PC-9 (cell line): Measurements from ENCODE around the gene VANGL1. TPM values are rescaled to one million over a fixed set of nuclear protein-coding genes. Genes with fewer than 3 reads are reported as not detected.

Experiments
- BruUV-seq: library from RNA; stranded (reverse); fragments of 400-500 nt; replicated peaks from 2 replicates; lab custom pipeline; 2021; lab: Mats Ljungman, UMichigan
- CTCF ChIA-PET: fragments of 300-600 bp; sonication (Branson Sonifier 250); formaldehyde crosslinking; loops from one replicate; lab custom pipeline; 2022; ENCODE audit warnings: antibody characterized with exemption; lab: Charles Lee
- POLR2A ChIA-PET: fragments of 300-600 bp; sonication (Branson Sonifier 250); formaldehyde crosslinking; loops from one replicate; lab custom pipeline; 2022; ENCODE audit warnings: antibody characterized with exemption; ENCODE audit not compliant: unreplicated experiment; lab: Charles Lee
- DNase-seq, 2 experiments: peaks; one replicate each; pipeline versions ENCODE4 v3.0.0 to v3.0.0-alpha.2; 2015 to 2022; ENCODE audit warnings: mixed read lengths in 1 of 2
- H2AFZ ChIP-seq: fragments of 200-600 bp; sonication (generic); 2 replicates; pipeline ENCODE4 v1.8.1; 2017; ENCODE audit warnings: antibody characterized with exemption
- H3F3A ChIP-seq: fragments of 200-600 bp; sonication (generic); 2 replicates; pipeline ENCODE4 v1.8.1; 2017; ENCODE audit warnings: antibody characterized with exemption, mild to moderate bottlenecking, low read depth; ENCODE audit not compliant: insufficient read depth
- H3K27ac ChIP-seq: fragments of 200-600 bp; sonication (generic); 2 replicates; pipeline ENCODE4 v1.6.1; 2016; ENCODE audit warnings: mixed run types
- H3K27me3 ChIP-seq: fragments of 200-600 bp; sonication (generic); 2 replicates; pipeline ENCODE4 v1.6.1; 2016; ENCODE audit warnings: low read depth, mixed run types; ENCODE audit not compliant: insufficient read depth
- H3K36me3 ChIP-seq: fragments of 200-600 bp; sonication (generic); 2 replicates; pipeline ENCODE4 v1.6.1; 2016; ENCODE audit warnings: low read depth, mixed run types
- H3K4me1 ChIP-seq: fragments of 200-600 bp; sonication (generic); replicated peaks from 2 replicates; pipeline ENCODE4 v1.6.1; 2016; ENCODE audit warnings: mixed run types; ENCODE audit not compliant: insufficient read depth
- H3K4me2 ChIP-seq: fragments of 200-600 bp; sonication (generic); 2 replicates; pipeline ENCODE4 v1.6.1; 2017; ENCODE audit warnings: mixed run types
- H3K4me3 ChIP-seq: fragments of 200-600 bp; sonication (generic); 2 replicates; pipeline ENCODE4 v1.6.1; 2016; ENCODE audit warnings: mixed run types
- H3K79me2 ChIP-seq: fragments of 200-600 bp; sonication (generic); 2 replicates; pipeline ENCODE4 v1.6.1; 2017; ENCODE audit warnings: low read depth, mixed run types
- H3K9me2 ChIP-seq: fragments of 200-600 bp; sonication (generic); 2 replicates; pipeline ENCODE4 v1.8.1; 2017; ENCODE audit warnings: mild to moderate bottlenecking; ENCODE audit not compliant: insufficient read depth
- H3K9me3 ChIP-seq: fragments of 200-600 bp; sonication (generic); 2 replicates; pipeline ENCODE4 v1.8.1; 2016; ENCODE audit warnings: low read depth; ENCODE audit not compliant: insufficient read depth
- H4K20me1 ChIP-seq: fragments of 200-600 bp; sonication (generic); 2 replicates; pipeline ENCODE4 v1.8.1; 2017; ENCODE audit not compliant: insufficient read depth
- CTCF ChIP-seq: fragments of 200-600 bp; sonication (generic); conservative IDR thresholded peaks from 2 replicates; pipeline ENCODE4 v1.6.1; 2017; ENCODE audit warnings: mixed run types, antibody characterized with exemption, mild to moderate bottlenecking, moderate library complexity
- EZH2 ChIP-seq: fragments of 200-600 bp; sonication (generic); IDR thresholded peaks from 2 replicates; pipeline ENCODE4 v1.8.0; 2017; ENCODE audit warnings: antibody characterized with exemption, low read depth
- intact Hi-C: fragments of 100-400 bp; cut with micrococcal nuclease; formaldehyde crosslinking; loops from one replicate; pipeline ENCODE4 v1.10.0; 2022; ENCODE audit not compliant: unreplicated experiment
- total RNA-seq: library from RNA; stranded (reverse); gene quantifications from 2 replicates; pipeline ENCODE4 v1.2.3, GENCODE V29; 2021

VANGL1 gene
- total RNA-seq, 1 experiment from 2014 or later: 43.0 TPM

DNA sequence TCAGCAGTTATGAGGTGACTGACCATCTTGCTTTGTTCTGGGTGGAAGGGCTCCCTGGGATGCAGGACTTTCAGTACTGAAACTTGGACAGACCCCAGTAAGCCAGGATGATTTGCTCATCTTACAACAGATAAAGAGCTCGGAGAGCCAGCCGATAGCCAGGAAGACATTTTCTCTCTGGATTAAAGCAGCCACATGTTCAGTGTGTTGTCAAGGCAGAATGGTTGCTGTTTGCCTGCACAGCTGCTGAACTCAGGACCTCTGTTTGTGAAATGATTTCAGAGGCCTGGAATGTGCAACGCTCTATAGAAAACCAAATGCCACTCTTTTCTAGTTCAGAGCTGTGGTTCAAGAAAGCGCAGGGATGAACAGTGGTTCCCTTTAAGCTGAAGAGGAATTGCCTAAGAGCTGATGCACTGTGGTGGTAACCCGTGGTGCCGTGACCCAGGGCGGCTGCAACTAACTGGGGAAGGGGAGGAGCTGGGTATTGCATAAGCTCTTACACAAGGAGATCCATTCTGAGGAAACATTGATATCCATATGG lies 86.0 kb downstream of the VANGL1 start:
- H3K4me1 ChIP-seq: peaks cover 21% of the 10 kb centered on the region
- H3K36me3 ChIP-seq: no peaks in the 10 kb centered on the region
- H3K4me3 ChIP-seq: no peak overlapping the region
- no peaks in the 10 kb centered on the region for H3K9me2 ChIP-seq
- no peaks in the 10 kb centered on the region for H3K27me3 ChIP-seq
- DNase-seq: peak; percentile 36 to 85
- H3K4me2 ChIP-seq: peak overlapping the region; percentile 55
- H3K27ac ChIP-seq: peak overlapping the region; percentile 41
- CTCF ChIA-PET: interaction anchor here (0.9 to 1.0 kb wide), 2 partner anchors 21 to 254 kb away, joined by 4 read pairs; no protein-coding TSS in a partner anchor
- peaks cover 18% of the 10 kb centered on the region; the same call in 1 of the 2 replicates for H3F3A ChIP-seq
- intact Hi-C loops: no loop called here
- H2AFZ ChIP-seq: peak overlapping the region; percentile 49; the same call in 1 of the 2 replicates
- BruUV-seq: no TSS peak
- no peaks in the 10 kb centered on the region for H4K20me1 ChIP-seq
- POLR2A ChIA-PET: interaction anchor here (0.6 to 0.8 kb wide), 2 partner anchors 13 to 14 kb away, joined by 3 read pairs; no protein-coding TSS in a partner anchor
- no peak for TF ChIP-seq EZH2
- no peak for TF ChIP-seq CTCF
- H3K9me3 ChIP-seq: no peaks in the 10 kb centered on the region
- H3K79me2 ChIP-seq: no peaks in the 10 kb centered on the region

DNA sequence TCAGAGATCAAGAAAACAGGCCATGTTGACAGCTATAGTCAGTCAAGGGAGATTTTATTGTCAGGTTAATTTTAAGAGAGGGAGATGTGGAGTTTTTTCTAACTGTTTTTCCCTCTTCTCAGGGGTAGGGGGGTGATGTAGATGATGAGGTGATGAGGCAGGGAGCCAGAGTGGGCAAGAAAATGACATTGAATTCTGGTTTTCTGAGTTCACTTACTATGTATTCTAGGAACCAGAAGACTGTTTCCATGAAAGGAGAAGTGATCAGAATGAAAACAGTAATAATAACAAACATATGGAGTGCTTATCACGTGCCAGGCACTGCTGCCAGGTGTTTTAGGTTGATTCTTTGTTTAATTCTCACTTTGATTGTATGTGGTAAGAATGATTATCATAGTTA lies 86.6 kb downstream of the VANGL1 start:
- TF ChIP-seq EZH2: no peak
- TF ChIP-seq CTCF: no peak
- Histone ChIP-seq H3K36me3 (no peaks in the 10 kb centered on the region), H3K27ac (peak overlapping the region; percentile 41), H2AFZ (peak overlapping the region; percentile 49; the same call in 1 of the 2 replicates), H3K27me3 (no peaks in the 10 kb centered on the region), H3K4me3 (no peak overlapping the region), H4K20me1 (no peaks in the 10 kb centered on the region), H3K4me1 (peaks cover 21% of the 10 kb centered on the region), H3K9me3 (no peaks in the 10 kb centered on the region), H3K4me2 (peak overlapping the region; percentile 55), H3K9me2 (no peaks in the 10 kb centered on the region), H3K79me2 (no peaks in the 10 kb centered on the region), H3F3A (peaks cover 18% of the 10 kb centered on the region; the same call in 1 of the 2 replicates)
- POLR2A ChIA-PET: interaction anchor here (0.6 to 0.8 kb wide), 2 partner anchors 13 to 14 kb away, joined by 3 read pairs; no protein-coding TSS in a partner anchor
- CTCF ChIA-PET: interaction anchor here (0.9 to 1.0 kb wide), 2 partner anchors 22 to 253 kb away, joined by 4 read pairs; no protein-coding TSS in a partner anchor
- intact Hi-C loops: no loop called here
- no TSS peak for BruUV-seq
- DNase-seq: no peak

GRCh38 chr1:115729756-115730155 lies 88.0 kb downstream of the VANGL1 start:
- no peaks in the 10 kb centered on the region for H3K36me3 ChIP-seq
- no peak overlapping the region for H2AFZ ChIP-seq
- no peak overlapping the region for H3K4me3 ChIP-seq
- H3K9me3 ChIP-seq: no peaks in the 10 kb centered on the region
- TF ChIP-seq CTCF: no peak
- no peak for TF ChIP-seq EZH2
- no peak overlapping the region for H3K4me2 ChIP-seq
- no peak for DNase-seq
- H3K27me3 ChIP-seq: no peaks in the 10 kb centered on the region
- no peaks in the 10 kb centered on the region for H4K20me1 ChIP-seq
- ChIA-PET POLR2A (no interaction called here), CTCF (no interaction called here)
- intact Hi-C loops: no loop called here
- no TSS peak for BruUV-seq
- H3K27ac ChIP-seq: no peak overlapping the region
- no peaks in the 10 kb centered on the region for H3K9me2 ChIP-seq
- H3K4me1 ChIP-seq: peaks cover 21% of the 10 kb centered on the region
- no peaks in the 10 kb centered on the region for H3K79me2 ChIP-seq
- H3F3A ChIP-seq: peaks cover 18% of the 10 kb centered on the region; the same call in 1 of the 2 replicates
